ENCODE measurements around the gene CPEB1.
"Not testable (repeated sequence)": the region's sequence is repeated elsewhere in the genome, so short reads cannot be mapped to it uniquely, and the experiment has no call there.

Gene CPEB1

GRCh38 chr15:82540984-82541431, 106.2 kb downstream of the CPEB1 start:
- DNase-seq = peak in 1 of 3 donors; percentile 4

GRCh38 chr15:82540055-82540983, 106.8 kb downstream of the CPEB1 start, which contains the start of gene RPS17:
TSS of gene RPS17 (minus strand) at chr15:82540457. CDS start at chr15:82540428, 29 bp downstream.
- DNase-seq = peak; percentile 96 to 98 (median 98)

DNA sequence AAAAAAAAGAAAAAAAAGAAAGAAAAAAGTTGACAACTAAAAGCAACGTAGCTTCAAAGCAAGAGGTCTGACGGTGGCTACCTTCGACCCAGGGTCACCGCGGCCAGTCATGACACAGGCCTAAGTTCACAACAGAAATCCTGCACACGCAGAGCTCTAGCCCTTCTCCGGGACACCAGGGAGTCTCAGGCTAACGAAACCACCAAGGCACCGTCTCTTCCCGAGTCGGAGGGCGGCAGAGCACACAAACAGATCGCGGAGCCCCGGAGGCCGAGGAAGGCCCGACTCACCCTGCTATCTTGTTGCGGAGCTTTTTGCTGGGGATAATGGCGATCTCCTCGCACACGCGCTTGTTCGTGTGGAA, 107.5 kb downstream of the CPEB1 start:
- peak in 1 of 3 donors; percentile 46 for DNase-seq

GRCh38 chr15:82538961-82539690, 108.0 kb downstream of the CPEB1 start:
- DNase-seq = peak in 2 of 3 donors; percentile 4 to 7

DNA sequence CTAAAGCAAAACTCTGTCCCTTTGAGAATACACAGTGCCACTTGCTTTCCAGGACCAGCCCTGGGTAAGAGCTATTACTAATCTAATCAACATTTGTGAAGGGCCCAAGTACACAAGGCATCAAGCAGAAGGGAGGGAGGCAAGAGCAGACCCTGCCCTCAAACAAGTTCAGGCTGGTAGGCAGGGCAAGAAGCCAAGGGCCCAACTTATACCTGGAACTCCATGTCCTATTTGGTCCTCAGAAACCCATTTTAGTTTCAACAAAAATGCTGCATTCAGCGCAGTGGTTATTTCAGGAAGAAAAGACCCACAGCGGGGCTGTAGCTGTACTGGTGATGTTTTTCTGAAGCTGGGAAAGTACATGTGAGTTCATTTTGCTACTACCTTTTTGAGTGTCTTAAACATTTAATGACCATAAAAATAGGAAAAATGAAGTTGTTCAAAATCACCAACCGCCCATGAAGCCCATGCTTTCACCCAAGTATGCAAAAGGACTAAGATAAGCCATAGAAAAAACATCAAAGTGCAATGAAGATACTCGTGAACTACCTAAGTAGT, 109.7 kb downstream of the CPEB1 start:
- DNase-seq = no peak

GRCh38 chr15:82536409-82537350, 110.5 kb downstream of the CPEB1 start:
- DNase-seq = no peak

GRCh38 chr15:82535566-82536408, 111.4 kb downstream of the CPEB1 start:
- no peak for DNase-seq

- not testable (repeated sequence) for DNase-seq
These were observed 112.0 kb downstream of the CPEB1 start for GRCh38 chr15:82535151-82535550.

GRCh38 chr15:82534457-82534861, 112.7 kb downstream of the CPEB1 start:
- DNase-seq = not testable (repeated sequence)

- DNase-seq = no peak
These were observed 113.4 kb downstream of the CPEB1 start for GRCh38 chr15:82533801-82534200.

DNA sequence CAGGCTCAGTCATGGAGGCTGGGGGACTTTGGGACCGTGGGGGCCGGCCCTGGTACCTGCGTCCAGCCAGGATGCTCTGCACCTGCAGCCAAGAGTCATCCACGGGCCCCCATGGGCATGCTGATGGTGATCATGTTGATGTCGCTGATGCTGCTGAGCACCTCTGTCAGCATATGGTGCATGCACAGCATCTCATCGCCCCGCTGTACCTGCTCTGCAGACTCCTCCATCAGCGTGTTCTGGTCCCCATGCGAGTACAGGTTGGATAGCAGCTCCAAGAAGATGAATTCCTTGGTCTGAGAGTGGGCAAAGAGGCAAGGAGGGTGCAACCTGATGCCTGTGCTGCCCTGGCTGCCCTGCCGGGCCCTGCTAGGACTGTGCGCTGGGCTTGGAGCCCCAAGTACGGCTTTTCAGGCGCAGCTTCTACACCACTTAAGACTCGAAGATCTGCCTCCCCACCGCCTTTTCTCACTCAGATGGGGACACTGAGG, 114.1 kb downstream of the CPEB1 start:
- DNase-seq = no peak

GRCh38 chr15:82532383-82532990, 114.7 kb downstream of the CPEB1 start:
- no peak for DNase-seq

DNA sequence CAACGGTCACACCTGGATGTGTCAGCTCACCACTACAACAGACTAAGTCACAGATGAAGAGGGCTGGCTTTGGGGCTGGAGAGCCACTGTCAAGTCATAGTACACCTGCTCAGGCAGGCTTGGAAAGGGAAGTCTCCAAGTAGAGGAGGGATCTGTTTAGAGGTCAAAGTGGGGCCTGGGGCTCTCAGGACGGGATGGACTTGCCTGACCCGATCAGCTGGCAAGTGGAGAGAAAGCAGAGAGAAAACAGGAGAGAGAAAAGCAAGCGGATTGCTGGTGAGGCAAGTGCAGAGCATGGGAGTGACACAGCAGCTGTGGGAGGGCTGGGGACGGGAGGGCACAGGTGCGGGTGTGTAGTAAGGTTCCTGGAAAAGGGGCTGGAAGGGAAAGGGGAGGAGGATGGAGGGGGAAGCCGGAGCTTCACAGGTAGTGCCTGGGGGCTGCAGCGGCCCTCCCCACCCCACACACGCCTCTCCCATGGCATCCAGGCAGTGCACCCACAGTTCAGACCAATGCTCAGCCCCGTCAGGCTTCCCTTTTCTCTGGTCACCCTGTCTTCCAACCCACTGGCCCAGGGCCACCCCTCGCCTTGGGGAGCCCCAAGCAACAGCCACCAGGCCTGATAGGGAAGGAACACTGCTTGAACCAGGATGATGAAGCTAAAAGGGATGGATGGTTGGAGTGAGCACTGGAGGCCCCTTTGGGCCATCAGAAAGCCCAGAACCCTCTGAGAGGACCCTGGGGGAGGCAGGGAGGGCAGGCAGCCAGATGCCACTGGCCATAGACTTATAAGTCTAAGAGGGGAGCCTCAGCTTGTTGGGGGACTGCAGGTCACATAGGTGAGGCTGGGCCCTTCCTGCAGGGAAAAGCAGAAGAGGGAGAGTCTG, 115.4 kb downstream of the CPEB1 start:
- no peak for DNase-seq

GRCh38 chr15:82530606-82531379, 116.4 kb downstream of the CPEB1 start:
- DNase-seq = peak; percentile 67 to 79 (median 69)

- no peak for DNase-seq
These were observed 117.2 kb downstream of the CPEB1 start for GRCh38 chr15:82530006-82530405.

- not testable (repeated sequence) for DNase-seq
These were observed 133.6 kb downstream of the CPEB1 start for GRCh38 chr15:82513587-82513986.

- DNase-seq = not testable (repeated sequence)
These were observed 139.5 kb downstream of the CPEB1 start for GRCh38 chr15:82507693-82508092.

GRCh38 chr15:82507087-82507486, 140.1 kb downstream of the CPEB1 start:
- DNase-seq = not testable (repeated sequence)

DNA sequence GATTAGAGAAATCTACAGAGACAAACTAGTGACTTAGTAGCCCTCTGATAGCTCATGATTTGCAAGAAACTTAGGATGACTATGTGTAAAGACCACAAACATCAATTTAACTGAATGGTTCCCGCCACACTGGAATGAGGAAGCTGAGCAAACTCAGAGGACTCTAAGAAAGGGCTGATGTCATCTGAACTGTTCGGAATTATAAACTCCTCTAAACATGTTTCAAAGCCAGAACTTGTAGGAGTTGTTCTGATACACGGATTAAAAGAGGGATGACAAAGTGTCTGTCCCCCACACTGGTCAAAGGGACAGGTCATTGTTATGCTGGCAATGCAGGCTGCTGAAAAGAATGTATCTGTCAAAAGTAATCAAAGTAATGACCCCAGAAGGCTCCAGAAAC, 141.3 kb downstream of the CPEB1 start:
- DNase-seq = not testable (repeated sequence)

Data from suppressor macrophage treated with lipopolysaccharide for 1 hour (primary cell).